K562 (cell line): ENCODE measurements around the gene GFOD1. TPM values are rescaled to one million over a fixed set of nuclear protein-coding genes. Genes with fewer than 3 reads are reported as not detected.

Experiments
- ATAC-seq: fragments of 200-7000 bp; cut with Tn5 transposase; 3 replicates; pipeline ENCODE4 v1.9.1; 2020; ENCODE audit warnings: moderate library complexity
- BruUV-seq: library from RNA; stranded (reverse); fragments of 400-500 nt; replicated peaks from 2 replicates; lab custom pipeline; 2021; lab: Mats Ljungman, UMichigan
- CTCF ChIA-PET: fragments of 300-600 bp; formaldehyde crosslinking; extraction: SDS; loops from one replicate; lab custom pipeline; 2021; ENCODE audit warnings: low intra/inter-chr PET ratio; lab: Yijun Ruan, JAX
- POLR2A ChIA-PET: fragments of 300-600, 350-650 bp; sonication (Branson Sonifier 250); formaldehyde crosslinking; extraction: SDS; loops from one replicate; lab custom pipeline; 2021; ENCODE audit warnings: antibody characterized with exemption, inconsistent platforms; lab: Yijun Ruan, JAX
- DNase-seq, 4 experiments: peaks; one replicate each; pipeline versions ENCODE4 v3.0.0 to v3.0.0-alpha.2; 2011 to 2018; ENCODE audit warnings: low spot score in 3 of 4, mixed read lengths in 3 of 4; ENCODE audit errors: extremely low read depth in 1 of 4
- FAIRE-seq: peaks from 2 replicates; lab custom pipeline; 2011; peaks lifted over from hg19 to GRCh38; lab: Jason Lieb, UNC
- H2AFZ ChIP-seq: 2 replicates; pipeline ENCODE4 v1.6.0; 2011; ENCODE audit warnings: low read depth, low read length, control low read depth, inconsistent platforms
- H3K27ac ChIP-seq: fragments of 200-600 bp; 3 replicates; pipeline ENCODE4 v1.8.0; 2011; ENCODE audit warnings: low read depth, mild to moderate bottlenecking, control low read depth, inconsistent platforms, low read length, moderate library complexity, mixed read lengths; ENCODE audit errors: extremely low read depth
- H3K27me3 ChIP-seq, 2 experiments: fragments of 300-600 bp in 1 of 2; 2 replicates in 1 of 2; 3 replicates in 1 of 2; pipeline versions ENCODE4 v1.6.0 to v1.8.0; 2011; ENCODE audit warnings: inconsistent platforms in 2 of 2, low read length in 2 of 2, mild to moderate bottlenecking in 1 of 2, mixed read lengths in 1 of 2, moderate library complexity in 1 of 2; ENCODE audit not compliant: control insufficient read depth in 2 of 2, insufficient read depth in 2 of 2
- H3K36me3 ChIP-seq: fragments of 300-600 bp; 3 replicates; pipeline ENCODE4 v1.8.0; 2011; ENCODE audit warnings: mild to moderate bottlenecking, low read length, inconsistent platforms; ENCODE audit not compliant: control insufficient read depth, insufficient read depth
- H3K4me1 ChIP-seq, 2 experiments: fragments of 200-600 bp in 1 of 2; replicated peaks in 1 of 2; 2 replicates in 1 of 2; 3 replicates in 1 of 2; pipeline versions ENCODE4 v1.5.1 to v1.8.0; 2011; ENCODE audit warnings: inconsistent platforms in 2 of 2, low read length in 2 of 2, mild to moderate bottlenecking in 1 of 2, mixed read lengths in 1 of 2, moderate library complexity in 1 of 2; ENCODE audit not compliant: control insufficient read depth in 2 of 2, insufficient read depth in 2 of 2
- H3K4me2 ChIP-seq: 2 replicates; pipeline ENCODE4 v1.6.1; 2011; ENCODE audit warnings: low read length, control low read depth, inconsistent platforms, mixed read lengths; ENCODE audit not compliant: insufficient read depth
- H3K4me3 ChIP-seq: fragments of 200-600 bp; sonication (generic), shearing (Covaris generic); 2 replicates; pipeline ENCODE4 v1.5.1; 2016; ENCODE audit warnings: control low read depth, inconsistent platforms
- H3K79me2 ChIP-seq: fragments of 200-600 bp; 3 replicates; pipeline ENCODE4 v1.8.0; 2011; ENCODE audit warnings: low read length, inconsistent platforms; ENCODE audit not compliant: control insufficient read depth, insufficient read depth
- H3K9ac ChIP-seq, 2 experiments: 2 replicates each; pipeline versions ENCODE4 v1.6.0 to v1.6.1; 2011; ENCODE audit warnings: low read depth in 2 of 2, low read length in 2 of 2, control low read depth in 1 of 2, inconsistent platforms in 1 of 2, mild to moderate bottlenecking in 1 of 2, mixed read lengths in 1 of 2; ENCODE audit not compliant: insufficient read depth in 1 of 2
- H3K9me1 ChIP-seq: one replicate; pipeline ENCODE4 v1.6.0; 2011; ENCODE audit warnings: inconsistent platforms, mild to moderate bottlenecking, low read length, moderate library complexity; ENCODE audit not compliant: control insufficient read depth, insufficient read depth
- H3K9me3 ChIP-seq: replicated peaks from 2 replicates; pipeline ENCODE4 v1.5.1; 2011; ENCODE audit warnings: low read depth, low read length, inconsistent platforms; ENCODE audit not compliant: control insufficient read depth, insufficient read depth
- H4K20me1 ChIP-seq: replicated peaks from 2 replicates; pipeline ENCODE4 v1.6.1; 2011; ENCODE audit warnings: low read length, inconsistent platforms, mixed read lengths; ENCODE audit not compliant: control insufficient read depth, insufficient read depth
- BCOR ChIP-seq: fragments of 450-650 bp; IDR thresholded peaks from 2 replicates; pipeline ENCODE4 v1.6.1; 2016
- CCAR2 ChIP-seq: fragments of 200-400 bp; formaldehyde crosslinking; IDR thresholded peaks from 2 replicates; pipeline ENCODE4 v1.6.1; 2017; ENCODE audit warnings: mild to moderate bottlenecking, low read depth, low read length
- CHD4 ChIP-seq: fragments of 200-600 bp; sonication (generic); IDR thresholded peaks from 3 replicates; pipeline ENCODE4 v1.6.1; 2012; ENCODE audit warnings: low read depth, mild to moderate bottlenecking, mixed read lengths, low read length, inconsistent platforms; ENCODE audit not compliant: insufficient read depth, insufficient replicate concordance, poor library complexity, severe bottlenecking
- HDAC3 ChIP-seq: fragments of 450-650 bp; IDR thresholded peaks from 2 replicates; pipeline ENCODE4 v1.6.1; 2018; ENCODE audit warnings: borderline replicate concordance, mild to moderate bottlenecking, moderate library complexity; ENCODE audit not compliant: partially characterized antibody
- KDM1A ChIP-seq, 2 experiments: fragments of 450-650 bp; IDR thresholded peaks; 2 replicates each; pipeline ENCODE4 v1.6.1; 2016; ENCODE audit warnings: mild to moderate bottlenecking in 2 of 2
- MTA1 ChIP-seq: fragments of 450-650 bp; IDR thresholded peaks from 2 replicates; pipeline ENCODE4 v1.6.1; 2017; ENCODE audit warnings: borderline replicate concordance
- NCOA2 ChIP-seq, 2 experiments: fragments of 450-650 bp; IDR thresholded peaks; 2 replicates each; pipeline ENCODE4 v1.6.1; 2018; ENCODE audit warnings: mild to moderate bottlenecking in 2 of 2, moderate library complexity in 1 of 2; ENCODE audit not compliant: partially characterized antibody in 2 of 2
- NFXL1 ChIP-seq: fragments of 450-650 bp; formaldehyde crosslinking; IDR thresholded peaks from 2 replicates; pipeline ENCODE4 v1.4.0; 2021; ENCODE audit warnings: mild to moderate bottlenecking
- NR3C1 ChIP-seq: sonication (generic); formaldehyde crosslinking; IDR thresholded peaks from 2 replicates; pipeline ENCODE4 v1.8.1; 2022; ENCODE audit warnings: missing genetic modification reagents
- SIX5 ChIP-seq, 2 experiments: IDR thresholded peaks; 2 replicates each; pipeline ENCODE4 v1.6.1; 2011; ENCODE audit warnings: low read length in 2 of 2, borderline replicate concordance in 1 of 2, low read depth in 1 of 2, mild to moderate bottlenecking in 1 of 2, moderate library complexity in 1 of 2; ENCODE audit not compliant: insufficient read depth in 1 of 2
- ZNF318 ChIP-seq, 2 experiments: fragments of 450-650 bp; IDR thresholded peaks; 2 replicates each; pipeline ENCODE4 v1.6.1; 2016; ENCODE audit warnings: mild to moderate bottlenecking in 2 of 2, borderline replicate concordance in 1 of 2, low read depth in 1 of 2, moderate library complexity in 1 of 2
- ZNF431 ChIP-seq: sonication (generic); formaldehyde crosslinking; IDR thresholded peaks from 2 replicates; pipeline ENCODE4 v1.8.0; 2022; ENCODE audit warnings: mild to moderate bottlenecking, missing genetic modification reagents
- WGBS: fragments of 100-300 bp; shearing (Covaris generic); methylation state at CpG from one replicate; pipeline ENCODE4 v1.1.6; 2016; ENCODE audit warnings: low coverage, mixed read lengths; ENCODE audit not compliant: insufficient coverage; ENCODE audit errors: missing lambda C conversion rate; 5-methylcytosine and 5-hydroxymethylcytosine counted together
- in situ Hi-C: fragments of 300-500 bp; cut with MboI; formaldehyde crosslinking; loops from 4 replicates; pipeline ENCODE4 v1.15.0; 2018; ENCODE audit warnings: inconsistent platforms, mixed read lengths
- intact Hi-C: fragments of 100-400 bp; cut with micrococcal nuclease; formaldehyde crosslinking; loops from 2 replicates; pipeline ENCODE4 v1.14.2; 2022
- polyA plus RNA-seq, 8 experiments: library from polyadenylated mRNA; depleted of rRNA in 4 of 8; stranded (reverse) in 5 of 8; unstranded in 3 of 8; fragments of >200 nt; fragmentation: Nextera tagmentation in 2 of 8; fragmentation: Illumina TruSeq in 1 of 8; extraction: Ambion mirVana in 2 of 8; extraction: Trizol in 1 of 8; gene quantifications; 2 replicates each; pipeline versions ENCODE4 v1.2.1 to v1.2.3, GENCODE V29; 2011 to 2014; ENCODE audit warnings: inconsistent platforms in 1 of 8, missing spikeins in 1 of 8
- total RNA-seq, 7 experiments: library from RNA; depleted of rRNA in 6 of 7; stranded (reverse); fragments of >200 nt in 6 of 7; fragmentation: Illumina TruSeq in 2 of 7; extraction: Trizol in 2 of 7; gene quantifications; 2 replicates each; pipeline versions ENCODE4 v1.2.1 to v1.2.3, GENCODE V29; 2011 to 2021; ENCODE audit warnings: low replicate concordance in 1 of 7

Gene GFOD1
- total and polyA plus RNA-seq, 9 of the 15 experiments (the other 6 are each of a cell fraction or from before 2014, with no cell fraction given) = 3.8 to 12.0 (median 8.2) TPM

DNA sequence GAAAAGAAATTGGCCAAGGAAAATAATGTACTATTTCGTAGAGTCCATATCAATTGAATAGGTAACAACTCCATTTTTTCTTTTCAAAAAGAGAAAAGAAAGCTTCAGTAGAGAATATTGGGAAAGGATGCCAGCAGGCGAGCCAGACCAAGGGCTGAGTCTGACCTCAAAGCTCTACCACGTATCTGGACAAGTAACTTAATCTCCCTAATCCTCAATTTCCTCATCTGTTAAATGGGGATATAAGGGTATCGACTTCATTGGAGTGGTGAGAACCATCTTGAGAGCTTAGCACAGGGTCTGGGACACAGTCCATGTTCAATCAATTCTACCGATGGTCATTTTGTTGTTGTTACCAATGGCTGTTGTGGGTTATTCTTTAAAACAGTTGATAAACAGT, 95.9 kb downstream of the GFOD1 start:
- H3K4me1 ChIP-seq = peaks cover 13 to 18% of the 10 kb centered on the region in 2 experiments
- no peaks in the 10 kb centered on the region for H3K9me3 ChIP-seq
- DNase-seq = no peak
- H3K9me1 ChIP-seq = peaks cover 4% of the 10 kb centered on the region
- POLR2A ChIA-PET = interaction anchor here (1.2 kb wide), 1 partner anchor 11 kb away, joined by 9 read pairs; no protein-coding TSS in a partner anchor
- H3K27me3 ChIP-seq = peaks cover 0 to 4% of the 10 kb centered on the region in 2 experiments; a peak in 2 of 5 replicates
- no peak overlapping the region for H3K4me2 ChIP-seq
- ATAC-seq = no peak
- H3K4me3 ChIP-seq = no peak overlapping the region
- WGBS = 68% methylated on average over 4 of the region's 5 CpGs
- no peak overlapping the region for H3K27ac ChIP-seq
- CTCF ChIA-PET = interaction anchor here (0.6 kb wide), 1 partner anchor 461 kb away, joined by 3 read pairs; no protein-coding TSS in a partner anchor
- no TSS peak for BruUV-seq
- no peaks in the 10 kb centered on the region for H3K79me2 ChIP-seq
- no peaks in the 10 kb centered on the region for H3K36me3 ChIP-seq
- H2AFZ ChIP-seq = no peak overlapping the region
- H4K20me1 ChIP-seq = 0 out of 2 replicates have a peak, but pooled peaks cover 4% of the 10 kb centered on the region
- FAIRE-seq = no peak
- intact Hi-C loops = no loop called here
- in situ Hi-C loops = no loop called here
- H3K9ac ChIP-seq = no peak overlapping the region
- TF ChIP-seq NCOA2 (IDR thresholded peaks at IDR 0.05; ENCODE audit: partially characterized antibody in 2 of 2) = no peak
- no peak for TF ChIP-seq ZNF318 (IDR thresholded peaks at IDR 0.05; ENCODE audit: borderline replicate concordance in 1 of 2, low read depth in 1 of 2)
- peak in 1 of 2 experiments; percentile 42; a peak in 2 of 4 replicates for TF ChIP-seq KDM1A (IDR thresholded peaks at IDR 0.05)
- no peak for TF ChIP-seq ZNF431 (CRISPR knock-in tag)
- TF ChIP-seq HDAC3 = no peak
- peak; percentile 38 for TF ChIP-seq CHD4
- no peak for TF ChIP-seq SIX5 (IDR thresholded peaks at IDR 0.05; ENCODE audit: borderline replicate concordance in 1 of 2, insufficient read depth in 1 of 2, low read depth in 1 of 2, low read length in 2 of 2)
- TF ChIP-seq BCOR = peak; percentile 73
- TF ChIP-seq MTA1 = no peak
- TF ChIP-seq NR3C1 (CRISPR knock-in tag) = no peak
- no peak for TF ChIP-seq NFXL1 (CRISPR knock-in tag)
- no peak for TF ChIP-seq CCAR2
